GM18867 (cell line): ENCODE measurements around the gene INSL4.

ENCODE experiments used
- ATAC-seq: cut with Tn5 transposase; IDR thresholded peaks from one replicate; pipeline ENCODE4 v1.9.1; 2021; ENCODE audit warnings: mild to moderate bottlenecking, moderate library complexity; ENCODE audit not compliant: unreplicated experiment

Gene INSL4

DNA sequence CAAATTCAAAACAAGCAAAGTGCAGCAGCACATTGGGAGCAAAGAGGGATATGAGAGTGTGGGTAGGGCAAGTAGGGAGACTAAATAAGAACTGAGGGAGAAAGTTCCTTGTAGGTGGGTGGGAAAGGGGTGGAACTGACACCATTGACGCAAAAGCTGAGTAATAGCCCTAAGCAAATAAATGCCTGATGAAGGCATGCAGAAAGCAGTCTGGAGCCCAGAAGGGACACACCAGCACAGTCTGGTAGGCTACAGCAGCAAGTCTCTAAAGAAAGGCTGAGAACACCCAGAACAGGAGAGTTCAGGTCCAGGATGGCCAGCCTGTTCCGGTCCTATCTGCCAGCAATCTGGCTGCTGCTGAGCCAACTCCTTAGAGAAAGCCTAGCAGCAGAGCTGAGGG lies at the start of gene INSL4:
Gene INSL4 (plus strand): TSS at position 208 of the 400 bp plus-strand sequence. CDS start 105 bp downstream, at position 313.
- no peak for ATAC-seq

DNA sequence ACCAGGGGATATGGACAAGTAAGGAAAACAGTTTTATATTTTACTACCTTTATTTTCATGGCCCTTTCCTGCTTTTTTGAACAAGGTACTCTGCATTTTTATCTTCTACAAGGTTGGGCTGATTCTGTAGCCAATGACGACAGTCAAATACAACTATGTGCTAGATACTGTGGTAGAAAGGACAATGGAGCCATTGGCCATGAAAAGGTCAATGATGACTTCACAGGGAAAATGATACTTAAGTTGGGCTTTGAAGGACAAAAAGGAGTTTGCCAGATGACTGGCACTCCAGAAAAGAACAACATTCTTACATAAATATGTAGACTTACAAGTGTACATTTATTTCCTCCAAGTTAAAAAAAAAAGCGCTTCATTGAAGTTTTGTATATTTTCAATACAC lies 46.4 kb upstream of the INSL4 start:
- ATAC-seq, result no peak

DNA sequence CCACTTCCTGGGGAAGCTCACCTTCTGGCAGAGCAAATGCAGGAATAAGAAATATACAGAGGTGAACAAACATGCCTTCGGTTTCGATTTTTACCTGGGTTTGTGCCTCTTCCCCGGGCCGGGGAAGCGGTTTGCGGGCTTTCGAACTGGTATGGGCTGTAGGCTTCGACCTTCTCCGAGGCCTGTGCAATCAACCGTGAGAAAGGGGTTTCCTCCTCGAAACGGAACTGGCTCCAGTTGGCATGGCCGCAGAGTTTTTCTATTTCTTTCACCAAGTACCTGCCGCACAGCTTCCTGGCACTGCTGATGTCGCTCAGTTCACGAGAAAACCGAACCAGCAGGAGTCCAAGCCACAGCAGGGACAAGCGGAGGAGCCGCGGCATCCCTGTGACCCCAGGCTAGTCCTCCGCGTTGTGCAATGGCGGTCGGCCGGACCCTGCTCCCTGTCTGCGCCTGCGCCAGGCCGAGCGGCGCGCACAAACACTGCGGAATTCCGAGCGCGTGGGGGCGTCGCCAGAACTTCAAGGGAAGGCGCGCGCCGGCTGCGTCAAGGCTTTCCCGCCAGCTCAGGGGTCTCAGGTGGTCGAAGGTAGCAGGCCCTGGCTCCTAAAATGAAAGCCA lies 45.9 kb upstream of the INSL4 start, which contains the start of gene INSL6:
Gene INSL6 (minus strand): TSS at position 420 of the 621 bp plus-strand sequence. CDS start 37 bp downstream, at position 383.
- no peak for ATAC-seq

DNA sequence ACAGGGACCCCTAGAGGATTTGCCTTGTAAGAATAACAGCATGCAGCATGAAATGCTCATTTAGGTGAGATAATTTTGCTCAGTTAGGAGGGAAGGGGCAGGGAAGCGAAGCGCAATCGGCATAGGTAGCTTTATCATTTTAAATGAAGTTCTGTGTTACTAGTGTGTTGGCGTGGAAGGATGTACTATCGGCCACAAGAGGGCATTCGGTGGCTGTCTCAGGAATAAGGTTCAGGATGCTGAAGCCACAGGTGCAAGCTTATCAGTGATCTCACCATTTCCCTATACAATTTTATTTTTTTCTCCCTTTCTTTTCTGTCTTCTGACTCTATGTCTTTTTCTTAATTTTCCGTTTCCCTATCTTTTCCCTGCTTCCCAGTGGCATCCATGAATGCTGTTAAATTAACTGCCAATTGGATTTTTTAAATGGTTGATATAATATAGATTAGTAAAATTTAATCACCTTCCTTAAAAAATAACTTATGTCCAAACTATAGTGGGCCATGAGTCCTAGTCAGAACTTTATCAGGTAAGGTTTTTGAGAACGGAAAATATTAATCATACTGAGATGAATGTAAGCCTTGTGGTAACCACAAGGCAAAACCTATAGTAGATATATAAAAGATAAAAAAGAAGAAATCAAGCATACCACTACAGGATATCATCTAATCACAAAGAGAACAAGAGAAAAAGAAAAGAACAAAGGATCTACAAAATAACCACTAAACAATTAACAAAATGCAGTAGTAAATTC lies 44.6 kb upstream of the INSL4 start:
- no peak for ATAC-seq

DNA sequence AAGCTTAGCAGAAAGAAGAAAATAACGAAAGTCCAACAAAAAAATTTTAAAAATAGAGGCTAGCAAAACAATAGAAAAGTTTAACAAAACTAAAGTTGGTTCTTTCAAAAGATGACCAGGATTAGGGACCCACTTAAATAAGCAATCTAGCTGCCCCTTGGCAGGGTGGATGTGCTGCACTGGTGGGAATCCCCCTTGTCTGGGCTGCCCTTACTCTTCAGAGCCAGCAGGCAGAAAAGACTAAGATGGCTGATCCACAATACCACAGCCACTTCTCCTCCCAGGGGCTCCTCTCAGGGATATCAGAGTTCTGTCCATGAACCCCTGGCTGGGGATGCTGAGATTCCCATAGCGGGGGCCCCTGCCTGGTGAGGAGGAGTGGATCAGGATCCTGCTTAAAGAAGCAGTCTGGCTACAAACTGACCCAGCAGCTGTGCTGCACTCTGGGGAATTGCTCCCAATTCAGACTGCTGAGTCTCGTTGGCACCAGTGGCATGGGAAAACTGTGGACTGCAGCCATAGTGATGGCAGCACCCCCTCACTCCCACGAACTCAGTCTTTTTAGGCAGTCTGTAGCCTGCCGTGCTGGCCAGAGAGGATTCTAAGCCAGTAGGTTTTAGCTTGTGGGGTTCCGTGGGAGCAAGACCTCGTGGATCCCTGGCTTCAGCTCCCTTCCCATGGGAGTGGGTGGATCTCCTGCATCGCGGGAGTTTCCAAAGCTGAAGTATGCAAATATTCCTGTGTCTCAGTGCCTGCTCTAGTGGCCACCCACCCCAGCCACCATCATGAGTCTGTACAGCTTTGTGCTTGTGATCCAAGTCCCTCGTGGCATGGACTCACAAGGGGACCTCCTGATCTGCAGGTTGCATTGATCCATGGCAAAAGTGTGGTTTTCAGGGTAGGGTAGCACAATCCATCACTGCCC lies 42.9 kb upstream of the INSL4 start:
- no peak for ATAC-seq

DNA sequence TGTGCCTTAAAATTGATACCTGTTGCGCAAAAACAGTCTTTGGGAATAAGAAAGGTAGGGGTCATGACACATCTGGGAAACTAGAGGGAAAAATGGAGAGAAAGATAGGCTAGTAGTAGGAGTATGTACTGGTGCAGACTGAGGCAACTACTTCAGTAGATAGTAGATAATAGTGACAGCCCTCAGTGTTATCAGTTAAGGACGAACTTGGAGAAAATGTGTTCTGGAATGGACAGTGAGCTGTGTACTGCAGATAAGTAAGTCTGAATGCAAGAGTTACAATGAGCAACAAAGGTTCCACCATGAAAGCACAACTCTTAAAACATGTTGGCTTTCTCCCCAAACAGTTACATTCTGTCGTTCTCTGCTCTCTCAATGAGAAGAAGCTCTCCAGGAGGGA lies 39.2 kb upstream of the INSL4 start:
- no peak for ATAC-seq

DNA sequence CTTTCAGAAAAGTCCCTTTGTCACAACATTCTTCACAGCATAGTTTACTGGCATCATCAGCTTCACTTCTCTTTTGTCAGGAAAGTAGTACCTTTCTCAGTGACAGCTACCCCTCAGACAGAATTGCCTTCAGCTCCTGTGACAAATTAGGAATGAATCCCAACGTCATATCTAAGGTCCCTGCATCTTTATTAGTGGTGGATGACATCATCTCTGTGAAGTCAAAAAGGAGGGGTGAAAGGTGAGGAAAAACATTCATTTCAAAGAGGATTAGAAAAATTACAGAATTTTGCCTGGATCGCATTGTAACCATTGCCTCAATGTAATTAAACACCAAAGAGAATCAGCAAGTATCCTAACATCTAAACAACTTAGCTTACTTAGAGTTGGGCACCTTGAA lies 37.9 kb upstream of the INSL4 start:
- ATAC-seq, result no peak

DNA sequence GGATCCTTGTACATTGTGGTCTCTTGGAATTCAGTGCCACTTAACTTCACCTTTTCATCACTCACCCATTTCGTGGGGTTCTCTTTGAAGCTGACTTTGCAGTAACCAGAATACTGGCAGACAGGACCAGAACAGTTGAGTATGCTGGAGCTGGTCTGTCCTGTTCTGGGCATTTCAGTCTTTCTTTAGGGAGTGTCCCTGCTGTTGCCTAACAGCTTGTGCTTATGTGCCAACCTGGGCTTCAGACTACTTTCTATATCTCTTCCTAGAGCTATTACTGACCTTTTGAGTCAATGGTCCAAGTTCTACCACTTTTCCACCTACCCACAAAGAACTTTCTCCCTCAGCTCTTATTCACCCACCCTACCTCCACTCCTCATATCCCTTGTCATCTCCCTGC lies 35.8 kb upstream of the INSL4 start:
- no peak for ATAC-seq

DNA sequence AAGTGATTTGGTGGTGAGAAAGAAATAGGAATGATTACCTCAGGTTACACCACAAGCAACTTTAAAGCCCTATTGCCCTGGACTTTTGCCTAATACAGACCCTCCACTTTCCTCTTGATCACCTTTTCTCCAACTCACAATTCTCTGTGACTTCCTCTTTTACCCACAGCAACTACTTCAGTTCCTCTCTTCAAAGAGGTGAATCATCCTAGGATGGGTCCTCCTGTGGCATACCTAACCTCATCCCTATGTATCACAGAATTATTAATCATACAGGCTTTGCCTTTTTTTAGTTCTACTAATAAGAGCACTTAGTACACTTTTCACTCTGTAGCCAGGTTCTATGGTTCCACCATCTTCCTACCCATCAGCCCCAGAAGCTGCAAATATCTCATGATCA lies 26.1 kb upstream of the INSL4 start:
- ATAC-seq, result no peak

DNA sequence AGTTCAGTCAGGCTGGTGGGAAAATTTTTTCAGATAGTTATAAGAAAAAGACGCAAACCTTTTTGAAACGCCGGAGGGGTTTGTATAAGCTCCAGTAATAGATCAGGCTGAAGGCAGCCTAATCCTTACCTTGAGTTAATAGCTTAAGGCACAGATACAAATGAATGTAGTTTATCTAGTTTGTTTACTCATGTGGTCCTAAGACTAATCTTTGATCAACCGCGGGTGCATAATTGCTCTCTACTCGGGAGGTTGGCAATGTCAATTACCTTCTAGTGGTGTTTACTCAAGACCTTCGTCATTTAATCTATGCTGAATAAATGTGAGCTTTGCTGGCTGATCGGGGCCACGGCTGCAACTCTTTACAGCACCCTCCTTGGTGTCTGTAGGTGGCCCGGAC lies 665 bp upstream of the INSL4 start:
- ATAC-seq, result no peak

DNA sequence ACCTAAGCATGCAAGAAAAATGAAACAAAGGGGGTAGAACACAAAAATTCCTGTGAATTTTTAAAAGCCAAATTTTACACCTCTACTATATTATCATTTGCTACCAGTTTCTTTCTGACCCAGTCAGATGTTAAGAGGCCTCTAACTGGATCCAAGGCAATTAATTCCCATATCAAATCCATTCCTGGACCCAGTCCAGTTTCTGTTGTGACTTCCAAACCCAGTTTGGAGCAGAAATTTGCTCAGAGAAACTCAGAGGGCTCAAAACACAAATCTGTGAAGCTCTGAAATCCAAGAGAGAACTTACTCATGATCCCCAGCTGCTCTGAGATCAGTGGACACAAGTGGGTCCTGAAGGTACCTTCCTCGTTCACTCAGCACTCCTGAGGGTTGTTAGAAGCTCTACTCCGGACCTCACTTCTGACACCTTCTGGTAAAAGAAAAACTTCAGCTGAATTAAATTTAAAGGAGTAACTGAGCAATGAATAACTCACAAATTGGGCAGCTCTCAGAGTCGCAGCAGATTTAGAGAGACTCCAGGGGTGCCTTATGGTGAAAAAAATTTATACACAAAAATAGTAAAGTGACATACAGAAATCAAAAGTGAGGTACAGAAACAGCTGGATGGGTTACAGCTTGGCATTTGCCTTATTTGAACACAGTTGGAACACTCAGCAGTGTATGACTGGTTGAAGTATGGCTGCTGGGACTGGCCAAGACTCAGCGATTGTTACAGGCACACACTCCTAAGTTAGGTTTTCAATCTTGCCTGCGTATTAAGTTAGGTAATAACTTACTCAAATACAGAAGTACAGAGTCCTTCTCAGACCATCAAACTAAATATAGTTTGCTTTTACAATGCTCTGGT lies 32.4 kb downstream of the INSL4 start:
- ATAC-seq, result peak; percentile 68

DNA sequence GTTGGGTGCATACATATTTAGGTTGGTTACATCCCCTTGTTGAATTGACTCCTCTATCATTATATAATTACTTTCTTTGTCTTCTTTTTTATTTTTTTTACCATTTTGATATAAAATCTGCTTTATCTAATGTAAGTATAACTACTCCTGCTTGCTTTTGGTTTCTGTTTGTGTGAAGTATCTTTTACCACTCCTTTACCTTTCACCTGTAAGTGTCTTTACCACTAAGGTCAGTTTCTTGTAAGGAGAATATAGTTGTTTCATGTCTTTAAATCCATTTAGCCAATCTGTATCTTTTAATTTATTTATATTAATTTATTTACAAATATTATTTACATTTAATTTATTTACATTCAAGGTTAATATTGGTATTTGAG lies 33.0 kb downstream of the INSL4 start:
- ATAC-seq, result peak; percentile 46

DNA sequence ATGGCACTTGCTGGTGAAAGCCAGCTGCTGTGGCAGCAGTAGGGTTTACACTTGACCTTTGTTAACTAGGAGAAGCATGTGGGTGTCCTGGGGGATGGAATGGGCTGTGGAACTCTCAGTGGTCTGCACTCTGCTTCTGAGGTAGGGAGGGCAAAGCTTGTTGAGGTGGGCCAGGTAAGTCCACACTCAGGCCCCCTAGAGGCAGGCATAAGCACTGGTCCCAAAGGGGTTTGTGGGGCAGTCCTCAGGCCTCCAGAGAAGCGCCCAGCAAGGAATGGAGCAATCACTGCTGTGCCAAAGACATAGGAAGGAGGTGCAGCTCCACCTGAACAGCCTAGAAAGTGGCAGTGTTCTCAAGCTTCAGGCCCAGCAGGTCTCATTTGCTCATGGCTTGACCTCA lies 34.7 kb downstream of the INSL4 start:
- no peak for ATAC-seq

DNA sequence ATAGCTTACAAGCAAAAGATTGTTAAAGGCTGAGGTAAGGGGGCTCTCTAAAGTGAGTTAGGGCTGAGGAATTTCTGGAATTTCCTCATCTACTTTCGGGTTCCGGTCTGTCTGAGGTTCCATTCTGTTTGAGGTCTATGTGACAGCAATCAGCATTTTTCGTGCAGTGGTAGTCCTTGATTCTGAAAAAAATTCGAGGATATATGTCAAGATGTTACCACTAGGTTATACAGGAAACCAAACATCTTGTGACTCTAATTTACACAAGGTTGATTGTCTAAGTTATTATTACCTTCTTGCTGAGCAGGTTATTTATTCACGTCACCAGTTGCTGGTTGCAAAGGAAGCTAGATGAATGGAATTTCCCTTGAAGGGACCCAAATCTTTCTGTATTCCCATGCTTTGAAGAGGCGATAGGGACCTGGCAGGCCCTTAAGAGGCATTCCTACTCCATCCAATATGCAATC lies 38.1 kb downstream of the INSL4 start:
- ATAC-seq, result no peak

DNA sequence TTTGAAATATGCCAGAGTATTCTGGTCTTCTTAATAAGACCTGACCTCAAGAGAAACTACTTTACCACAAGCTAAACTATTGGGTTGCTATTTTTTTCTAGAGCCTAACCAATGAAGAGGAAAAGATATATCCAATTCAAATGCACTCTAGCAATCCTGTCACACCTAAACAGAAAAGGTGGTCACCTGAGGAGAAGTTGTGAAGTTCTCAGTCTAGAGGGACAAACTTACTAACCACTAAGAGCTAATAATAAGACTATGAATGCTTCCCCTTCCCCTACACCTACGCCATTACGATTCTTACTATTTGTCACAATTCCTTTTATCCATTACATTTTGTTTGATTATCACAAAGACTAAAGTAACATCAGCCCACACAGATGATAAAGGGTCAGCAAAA lies 43.6 kb downstream of the INSL4 start:
- peak; percentile 58 for ATAC-seq

DNA sequence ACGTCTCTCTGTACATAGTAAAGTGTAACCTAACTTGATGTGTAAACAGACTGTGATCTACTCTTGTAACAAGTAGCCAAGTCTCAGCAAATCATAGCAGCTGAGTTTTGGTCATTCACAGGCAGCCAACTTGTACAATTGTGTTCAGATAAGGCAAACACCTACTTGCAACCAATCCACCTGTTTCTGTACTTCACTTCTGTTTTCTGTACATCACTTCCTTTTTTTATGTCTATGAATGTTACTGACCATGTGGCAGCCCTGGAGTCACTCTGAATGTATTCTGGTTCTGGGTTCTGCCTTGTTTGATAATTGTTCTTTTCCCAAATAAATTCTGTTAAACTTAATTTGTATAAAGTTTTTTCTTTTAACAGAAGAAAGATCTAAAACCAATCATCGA lies 47.3 kb downstream of the INSL4 start:
- no peak for ATAC-seq
